NT2/D1 (cell line): ENCODE data around the gene AGAP2.
"Not testable (repeated sequence)": the region's sequence is repeated elsewhere in the genome, so short reads cannot be mapped to it uniquely, and the experiment has no call there.

Source experiments
- DNase-seq: peaks from one replicate; pipeline ENCODE4 v3.0.0-alpha.2; 2011; ENCODE audit warnings: low read depth, low spot score
- H3K27me3 ChIP-seq: 2 replicates; pipeline ENCODE4 v1.6.0; 2011; ENCODE audit warnings: mild to moderate bottlenecking; ENCODE audit not compliant: insufficient read length, insufficient read depth
- H3K36me3 ChIP-seq: 2 replicates; pipeline ENCODE4 v1.6.1; 2011; ENCODE audit warnings: mild to moderate bottlenecking, low read length, mixed read lengths; ENCODE audit not compliant: insufficient read depth, insufficient read length
- H3K4me1 ChIP-seq: 2 replicates; pipeline ENCODE4 v1.5.1; 2011; ENCODE audit not compliant: insufficient read depth, insufficient read length
- H3K4me3 ChIP-seq: 2 replicates; pipeline ENCODE4 v1.5.1; 2011; ENCODE audit warnings: low read depth; ENCODE audit not compliant: insufficient read length
- H3K9ac ChIP-seq: 2 replicates; pipeline ENCODE4 v1.6.0; 2011; ENCODE audit warnings: low read depth; ENCODE audit not compliant: insufficient read length
- H3K9me3 ChIP-seq: 2 replicates; pipeline ENCODE4 v1.5.1; 2011; ENCODE audit warnings: mild to moderate bottlenecking, low read length; ENCODE audit not compliant: insufficient read depth
- SUZ12 ChIP-seq: IDR thresholded peaks from 2 replicates; pipeline ENCODE4 v1.6.1; 2011; ENCODE audit not compliant: insufficient read length, insufficient read depth; ENCODE audit errors: extremely low read depth
- YY1 ChIP-seq: IDR thresholded peaks from 2 replicates; pipeline ENCODE4 v1.6.1; 2011; ENCODE audit not compliant: insufficient read length, insufficient read depth
- ZNF274 ChIP-seq: IDR thresholded peaks from 2 replicates; pipeline ENCODE4 v1.6.1; 2011; ENCODE audit warnings: mild to moderate bottlenecking, low read depth, low read length

The AGAP2 gene

DNA sequence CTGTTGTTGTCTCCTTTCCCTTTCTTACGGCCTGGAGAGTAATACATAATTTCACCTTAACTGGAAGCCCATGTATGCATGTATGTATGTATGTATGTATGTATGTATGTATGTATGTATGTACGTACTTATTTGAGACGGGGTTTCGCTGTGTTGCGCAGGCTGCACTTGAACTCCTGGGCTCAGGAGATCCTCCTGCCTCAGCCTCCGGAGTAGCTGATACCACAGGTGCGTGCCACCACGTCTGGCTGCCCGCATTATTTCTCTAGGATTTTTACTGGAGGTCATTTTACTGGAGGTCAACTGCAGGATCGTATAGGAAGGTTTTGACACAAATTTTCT lies 45.3 kb downstream of the AGAP2 start:
- no peak for TF ChIP-seq SUZ12
- no peak for TF ChIP-seq ZNF274
- no peak for TF ChIP-seq YY1
- Histone ChIP-seq H3K9me3 (no peaks in the 10 kb centered on the region), H3K4me3 (no peak overlapping the region), H3K4me1 (peaks cover 5% of the 10 kb centered on the region), H3K27me3 (peaks cover 3% of the 10 kb centered on the region), H3K36me3 (peaks cover 30% of the 10 kb centered on the region), H3K9ac (no peak overlapping the region)
- DNase-seq, result no peak

DNA sequence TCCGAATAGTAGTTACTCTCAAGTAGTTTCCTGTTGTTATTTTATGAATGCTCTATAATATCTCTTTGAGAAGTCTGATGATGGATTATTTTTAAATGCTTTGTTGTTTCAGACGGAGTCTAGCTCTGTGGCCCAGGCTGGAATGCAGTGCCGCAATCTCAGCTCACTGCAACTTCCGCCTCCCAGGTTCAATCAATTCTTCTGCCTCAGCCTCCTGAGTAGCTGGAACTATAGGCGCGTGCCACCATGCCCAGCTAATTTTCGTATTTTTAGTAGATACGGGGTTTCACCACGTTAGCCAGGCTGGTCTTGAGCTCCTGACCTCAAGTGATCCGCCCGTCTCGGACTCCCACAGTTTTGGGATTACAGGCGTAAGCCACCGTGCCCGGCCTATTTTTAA lies 46.0 kb downstream of the AGAP2 start:
- Histone ChIP-seq H3K9me3 (no peaks in the 10 kb centered on the region), H3K4me1 (peaks cover 5% of the 10 kb centered on the region), H3K4me3 (no peak overlapping the region), H3K27me3 (peaks cover 3% of the 10 kb centered on the region), H3K9ac (no peak overlapping the region), H3K36me3 (peaks cover 22% of the 10 kb centered on the region)
- TF ChIP-seq SUZ12 (no peak), ZNF274 (no peak), YY1 (no peak)
- DNase-seq, result no peak

DNA sequence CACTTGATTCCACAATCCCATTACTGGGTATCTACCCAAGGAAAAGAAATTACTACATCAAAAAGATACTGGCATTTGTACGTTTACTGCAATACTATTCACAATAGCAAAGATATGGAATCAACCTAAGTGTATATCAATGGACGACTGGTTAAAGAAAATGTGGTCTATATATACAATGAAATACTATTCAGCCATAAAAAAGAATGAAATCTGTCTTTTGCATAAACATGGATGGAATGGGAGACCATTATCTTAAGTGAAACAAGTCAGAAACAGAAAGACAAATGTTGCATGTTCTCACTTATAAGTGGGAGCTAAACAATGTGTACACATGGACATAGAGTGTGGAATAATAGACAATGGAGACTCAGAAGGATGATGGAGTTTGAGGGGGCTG lies 49.6 kb downstream of the AGAP2 start:
- Histone ChIP-seq H3K4me1 (no peaks in the 10 kb centered on the region), H3K4me3 (no peak overlapping the region), H3K9me3 (no peaks in the 10 kb centered on the region), H3K9ac (no peak overlapping the region), H3K27me3 (peaks cover 3% of the 10 kb centered on the region), H3K36me3 (no peaks in the 10 kb centered on the region)
- TF ChIP-seq ZNF274, result no peak
- no peak for TF ChIP-seq YY1
- TF ChIP-seq SUZ12, result no peak
- no peak for DNase-seq

DNA sequence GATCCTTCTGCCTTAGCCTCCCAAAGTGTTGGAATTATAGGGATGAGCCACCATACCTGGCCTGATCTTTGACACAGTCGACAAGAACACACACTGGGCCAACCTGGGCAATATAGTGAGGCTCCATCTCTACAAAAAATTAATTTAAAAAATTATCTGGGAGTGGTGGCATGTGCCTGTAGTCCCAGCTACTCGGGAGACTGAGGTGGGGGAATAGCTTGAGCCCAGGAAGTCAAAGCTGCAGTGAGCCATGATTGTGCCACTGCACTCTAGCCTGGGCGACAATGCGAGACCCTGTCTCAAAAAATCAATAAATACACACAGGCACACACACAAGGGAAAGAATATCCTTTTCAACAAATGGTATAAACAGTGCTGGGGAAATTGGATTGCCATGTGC lies 50.7 kb downstream of the AGAP2 start:
- peaks cover 3% of the 10 kb centered on the region for H3K27me3 ChIP-seq
- no peaks in the 10 kb centered on the region for H3K9me3 ChIP-seq
- H3K36me3 ChIP-seq, result no peaks in the 10 kb centered on the region
- no peak overlapping the region for H3K4me3 ChIP-seq
- no peak overlapping the region for H3K9ac ChIP-seq
- DNase-seq, result no peak
- TF ChIP-seq YY1 (no peak), SUZ12 (no peak), ZNF274 (no peak)
- no peaks in the 10 kb centered on the region for H3K4me1 ChIP-seq

DNA sequence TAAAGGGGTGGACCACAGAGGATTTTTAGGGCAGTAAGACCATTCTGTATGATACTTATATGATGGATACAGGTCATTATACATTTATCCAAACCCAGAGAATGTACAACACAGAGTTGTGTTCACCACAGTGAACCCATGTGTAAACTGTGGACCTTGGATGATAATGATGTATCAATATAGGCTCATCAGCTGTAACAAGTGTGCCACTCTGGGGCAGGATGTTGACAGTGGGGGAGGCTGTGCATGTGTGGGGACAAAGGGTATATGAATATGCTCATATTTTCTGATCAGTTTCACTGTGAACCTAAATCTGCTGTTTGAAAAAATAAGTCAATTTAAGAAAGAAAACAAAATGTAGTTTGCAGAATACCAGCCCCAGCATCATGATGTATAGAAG lies 58.8 kb downstream of the AGAP2 start:
- H3K27me3 ChIP-seq, result no peaks in the 10 kb centered on the region
- H3K9ac ChIP-seq, result no peak overlapping the region
- no peak for TF ChIP-seq ZNF274
- no peak for TF ChIP-seq SUZ12
- no peak for TF ChIP-seq YY1
- H3K36me3 ChIP-seq, result no peaks in the 10 kb centered on the region
- H3K4me3 ChIP-seq, result no peak overlapping the region
- DNase-seq, result no peak
- no peaks in the 10 kb centered on the region for H3K4me1 ChIP-seq
- peaks cover 6% of the 10 kb centered on the region; the same call in 1 of the 2 replicates for H3K9me3 ChIP-seq

GRCh38 chr12:57677947-57678346 lies 60.6 kb downstream of the AGAP2 start:
- not testable (repeated sequence) for H3K36me3 ChIP-seq, H3K4me1 ChIP-seq, H3K9ac ChIP-seq, H3K9me3 ChIP-seq, DNase-seq, H3K27me3 ChIP-seq, H3K4me3 ChIP-seq

DNA sequence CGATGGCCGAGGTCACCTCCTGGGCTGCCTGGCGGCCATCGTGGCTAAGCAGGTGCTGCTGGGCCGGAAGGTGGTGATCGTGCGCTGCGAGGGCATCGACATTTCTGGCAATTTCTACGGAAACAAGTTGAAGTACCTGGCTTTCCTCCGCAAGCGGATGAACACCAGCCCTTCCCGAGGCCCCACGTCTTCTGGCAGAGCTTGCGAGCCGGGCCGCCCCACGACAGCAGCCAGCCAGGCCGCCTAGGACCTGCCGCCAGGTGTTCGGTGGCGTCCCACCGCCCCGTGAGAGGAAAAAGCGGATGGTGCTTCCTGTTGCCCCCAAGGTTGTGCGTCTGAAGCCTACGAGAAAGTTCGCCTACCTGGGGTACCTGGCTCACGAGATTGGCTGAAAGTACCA lies 63.9 kb downstream of the AGAP2 start:
- Histone ChIP-seq H3K4me1 (no peaks in the 10 kb centered on the region), H3K36me3 (no peaks in the 10 kb centered on the region), H3K9me3 (no peaks in the 10 kb centered on the region; the same call in 1 of the 2 replicates), H3K27me3 (no peaks in the 10 kb centered on the region), H3K4me3 (no peak overlapping the region), H3K9ac (no peak overlapping the region)
- DNase-seq, result no peak
- TF ChIP-seq ZNF274, result no peak
- TF ChIP-seq YY1, result no peak
- no peak for TF ChIP-seq SUZ12
